HepG2 (cell line): ENCODE data around the gene MYL12B. TPM values are rescaled to one million over a fixed set of nuclear protein-coding genes. Genes with fewer than 3 reads are reported as not detected.

Source experiments
- CEBPZ ChIP-seq: IDR thresholded peaks from 2 replicates; pipeline ENCODE4 v1.6.1; 2012; ENCODE audit warnings: low read length, improper control_type of control experiment
- DZIP1 ChIP-seq: sonication (generic); formaldehyde crosslinking; IDR thresholded peaks from 2 replicates; pipeline ENCODE4 v1.5.0; 2020; ENCODE audit warnings: mild to moderate bottlenecking, missing genetic modification reagents
- FOXK1 ChIP-seq: sonication (generic); formaldehyde crosslinking; IDR thresholded peaks from 2 replicates; pipeline ENCODE4 v1.4.0; 2020; ENCODE audit warnings: low read depth, missing genetic modification reagents, borderline replicate concordance
- KLF9 ChIP-seq: IDR thresholded peaks from 2 replicates; pipeline ENCODE4 v1.6.1; 2016; ENCODE audit warnings: low read depth
- RBM22 ChIP-seq: fragments of 200-400 bp; formaldehyde crosslinking; optimal IDR thresholded peaks from 2 replicates; pipeline ENCODE3; 2017; ENCODE audit warnings: mild to moderate bottlenecking, low read length, moderate library complexity
- SETDB1 ChIP-seq: sonication (generic); formaldehyde crosslinking; IDR thresholded peaks from 2 replicates; pipeline ENCODE4 v1.5.1; 2020; ENCODE audit warnings: missing genetic modification reagents, mild to moderate bottlenecking, borderline replicate concordance
- SRSF1 ChIP-seq: fragments of 200-400 bp; formaldehyde crosslinking; optimal IDR thresholded peaks from 2 replicates; pipeline ENCODE3; 2017; ENCODE audit warnings: mild to moderate bottlenecking, low read depth, low read length, moderate library complexity
- TEF ChIP-seq: sonication (generic); formaldehyde crosslinking; IDR thresholded peaks from 2 replicates; pipeline ENCODE4 v1.5.0; 2020; ENCODE audit warnings: missing genetic modification reagents
- XRCC5 ChIP-seq: fragments of 200-400 bp; formaldehyde crosslinking; optimal IDR thresholded peaks from 2 replicates; pipeline ENCODE3; 2017; ENCODE audit warnings: mild to moderate bottlenecking, low read length
- ZBTB20 ChIP-seq: sonication (generic); formaldehyde crosslinking; IDR thresholded peaks from 2 replicates; pipeline ENCODE4 v1.8.1; 2023; ENCODE audit warnings: missing genetic modification reagents, low read depth, mild to moderate bottlenecking, borderline replicate concordance
- ZBTB49 ChIP-seq: sonication (generic); formaldehyde crosslinking; IDR thresholded peaks from 2 replicates; pipeline ENCODE4 v1.4.0; 2020; ENCODE audit warnings: missing genetic modification reagents, borderline replicate concordance
- ZNF17 ChIP-seq: sonication (generic); formaldehyde crosslinking; IDR thresholded peaks from 2 replicates; pipeline ENCODE4 v1.5.0; 2020; ENCODE audit warnings: mild to moderate bottlenecking, missing genetic modification reagents
- ZNF256 ChIP-seq: sonication (generic); formaldehyde crosslinking; conservative IDR thresholded peaks from 2 replicates; pipeline ENCODE4 v1.4.0; 2020; ENCODE audit warnings: missing genetic modification reagents
- ZNF333 ChIP-seq: sonication (generic); formaldehyde crosslinking; IDR thresholded peaks from 2 replicates; pipeline ENCODE4 v1.4.0; 2020; ENCODE audit warnings: mild to moderate bottlenecking, missing genetic modification reagents, borderline replicate concordance
- ZNF83 ChIP-seq: sonication (generic); formaldehyde crosslinking; IDR thresholded peaks from 2 replicates; pipeline ENCODE4 v1.4.0; 2020; ENCODE audit warnings: missing genetic modification reagents, mild to moderate bottlenecking, borderline replicate concordance
- polyA plus RNA-seq, 8 experiments: library from polyadenylated mRNA; depleted of rRNA in 3 of 8; stranded (reverse) in 7 of 8; unstranded in 1 of 8; fragments of >200 nt; fragmentation: Illumina TruSeq in 4 of 8; extraction: Trizol in 4 of 8; gene quantifications; 2 replicates each; pipeline versions ENCODE4 v1.2.1 to v1.2.3, GENCODE V29; 2011 to 2016; ENCODE audit warnings: low read depth in 4 of 8, missing spikeins in 1 of 8, mixed read lengths in 1 of 8; ENCODE audit not compliant: insufficient read depth in 1 of 8
- total RNA-seq, 5 experiments: library from RNA; depleted of rRNA; stranded (reverse); fragments of >200 nt; fragmentation: Illumina TruSeq; extraction: Trizol; gene quantifications; 2 replicates each; pipeline ENCODE4 v1.2.3, GENCODE V29; 2016; ENCODE audit warnings: low read depth in 1 of 5
- TF ChIP-seq, protein P1 (sequence below): sonication (generic); formaldehyde crosslinking; IDR thresholded peaks from 2 replicates; pipeline ENCODE4 v1.5.1; 2020; ENCODE audit warnings: missing genetic modification reagents, mild to moderate bottlenecking, borderline replicate concordance

The MYL12B gene
- total and polyA plus RNA-seq, 2 of the 13 experiments (the other 11 are each of a cell fraction or from before 2014, with no cell fraction given) = 265 to 340 TPM

GRCh38 chr18:3233433-3234168, 28.3 kb upstream of the MYL12B start (continued):
- TF ChIP-seq FOXK1 (CRISPR knock-in tag) (peak; percentile 92), SETDB1 (CRISPR knock-in tag) (no peak), ZNF256 (CRISPR knock-in tag) (no peak), SRSF1 (no peak), TEF (CRISPR knock-in tag) (0 out of 2 replicates have a peak, but pooled peaks have one; percentile 59), DZIP1 (no peak), CEBPZ (no peak), RBM22 (no peak), ZNF333 (CRISPR knock-in tag) (no peak), XRCC5 (no peak), ZNF17 (CRISPR knock-in tag) (no peak), ZBTB49 (CRISPR knock-in tag) (no peak), KLF9 (no peak), ZNF83 (CRISPR knock-in tag) (no peak), ZBTB20 (CRISPR knock-in tag) (peak; percentile 97)
- TF ChIP-seq, protein P1, sequence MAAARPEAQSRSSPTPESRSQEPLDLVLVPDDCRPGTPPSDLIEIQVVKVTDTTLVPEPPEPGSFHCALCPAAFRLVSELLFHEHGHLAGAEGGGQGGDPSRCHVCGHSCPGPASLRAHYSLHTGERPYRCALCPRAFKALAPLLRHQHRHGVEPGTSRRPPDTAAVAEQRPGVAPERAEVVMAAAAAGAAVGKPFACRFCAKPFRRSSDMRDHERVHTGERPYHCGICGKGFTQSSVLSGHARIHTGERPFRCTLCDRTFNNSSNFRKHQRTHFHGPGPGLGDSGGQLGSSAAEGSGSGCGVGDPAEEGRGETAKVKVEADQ (CRISPR knock-in tag) = peak; percentile 85; the same call in 1 of the 2 replicates
